K562 (cell line): Measurements from ENCODE around the gene MYO18B.

ENCODE experiments used
- E2F1 ChIP-seq: sonication (generic); formaldehyde crosslinking; IDR thresholded peaks from 2 replicates; pipeline ENCODE4 v1.8.1; 2023; ENCODE audit warnings: mild to moderate bottlenecking, missing genetic modification reagents, moderate library complexity
- EGR1 ChIP-seq: fragments of 450-650 bp; conservative IDR thresholded peaks from 2 replicates; pipeline ENCODE4 v1.6.1; 2017; ENCODE audit warnings: mild to moderate bottlenecking
- MAFK ChIP-seq: IDR thresholded peaks from 2 replicates; pipeline ENCODE4 v1.6.1; 2011; ENCODE audit warnings: low read length, improper control_type of control experiment
- NFIC ChIP-seq: fragments of 450-650 bp; IDR thresholded peaks from 2 replicates; pipeline ENCODE4 v1.6.1; 2017; ENCODE audit warnings: mild to moderate bottlenecking, inconsistent platforms
- ZFX ChIP-seq: sonication (generic); formaldehyde crosslinking; IDR thresholded peaks from 2 replicates; pipeline ENCODE4 v1.8.0; 2022; ENCODE audit warnings: mild to moderate bottlenecking, missing genetic modification reagents, moderate library complexity
- TF ChIP-seq, protein P1 (sequence below): conservative IDR thresholded peaks from 2 replicates; pipeline ENCODE4 v1.6.1; 2011; ENCODE audit warnings: low read depth, mild to moderate bottlenecking, low read length; ENCODE audit not compliant: control insufficient read depth
- TF ChIP-seq, protein P2 (sequence below), 3 experiments: IDR thresholded peaks in 2 of 3; conservative IDR thresholded peaks in 1 of 3; 2 replicates each; pipeline ENCODE4 v1.5.1; 2011 to 2012; ENCODE audit warnings: low read length in 3 of 3, mild to moderate bottlenecking in 3 of 3, control low read depth in 2 of 3, improper control_type of control experiment in 1 of 3, inconsistent platforms in 1 of 3, low read depth in 1 of 3, mixed read lengths in 1 of 3, moderate library complexity in 1 of 3; ENCODE audit not compliant: insufficient read depth in 2 of 3

GRCh38 chr22:25890651-25891050 is 148.7 kb downstream of the MYO18B start:
- no peak for TF ChIP-seq MAFK
- TF ChIP-seq NFIC: no peak
- no peak for TF ChIP-seq EGR1
- TF ChIP-seq, protein P1, sequence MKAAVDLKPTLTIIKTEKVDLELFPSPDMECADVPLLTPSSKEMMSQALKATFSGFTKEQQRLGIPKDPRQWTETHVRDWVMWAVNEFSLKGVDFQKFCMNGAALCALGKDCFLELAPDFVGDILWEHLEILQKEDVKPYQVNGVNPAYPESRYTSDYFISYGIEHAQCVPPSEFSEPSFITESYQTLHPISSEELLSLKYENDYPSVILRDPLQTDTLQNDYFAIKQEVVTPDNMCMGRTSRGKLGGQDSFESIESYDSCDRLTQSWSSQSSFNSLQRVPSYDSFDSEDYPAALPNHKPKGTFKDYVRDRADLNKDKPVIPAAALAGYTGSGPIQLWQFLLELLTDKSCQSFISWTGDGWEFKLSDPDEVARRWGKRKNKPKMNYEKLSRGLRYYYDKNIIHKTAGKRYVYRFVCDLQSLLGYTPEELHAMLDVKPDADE: no peak
- no peak for TF ChIP-seq ZFX (CRISPR knock-in tag)
- TF ChIP-seq, protein P2, sequence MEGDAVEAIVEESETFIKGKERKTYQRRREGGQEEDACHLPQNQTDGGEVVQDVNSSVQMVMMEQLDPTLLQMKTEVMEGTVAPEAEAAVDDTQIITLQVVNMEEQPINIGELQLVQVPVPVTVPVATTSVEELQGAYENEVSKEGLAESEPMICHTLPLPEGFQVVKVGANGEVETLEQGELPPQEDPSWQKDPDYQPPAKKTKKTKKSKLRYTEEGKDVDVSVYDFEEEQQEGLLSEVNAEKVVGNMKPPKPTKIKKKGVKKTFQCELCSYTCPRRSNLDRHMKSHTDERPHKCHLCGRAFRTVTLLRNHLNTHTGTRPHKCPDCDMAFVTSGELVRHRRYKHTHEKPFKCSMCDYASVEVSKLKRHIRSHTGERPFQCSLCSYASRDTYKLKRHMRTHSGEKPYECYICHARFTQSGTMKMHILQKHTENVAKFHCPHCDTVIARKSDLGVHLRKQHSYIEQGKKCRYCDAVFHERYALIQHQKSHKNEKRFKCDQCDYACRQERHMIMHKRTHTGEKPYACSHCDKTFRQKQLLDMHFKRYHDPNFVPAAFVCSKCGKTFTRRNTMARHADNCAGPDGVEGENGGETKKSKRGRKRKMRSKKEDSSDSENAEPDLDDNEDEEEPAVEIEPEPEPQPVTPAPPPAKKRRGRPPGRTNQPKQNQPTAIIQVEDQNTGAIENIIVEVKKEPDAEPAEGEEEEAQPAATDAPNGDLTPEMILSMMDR (IDR thresholded peaks at IDR 0.05 in 2 of 3, conservative IDR thresholded peaks at IDR 0.05 in 1 of 3; ENCODE audit: insufficient read depth in 2 of 3, low read depth in 1 of 3, low read length in 3 of 3): no peak
- no peak for TF ChIP-seq E2F1 (CRISPR knock-in tag)
